HCT116 (cell line): Measurements from ENCODE around the gene PGAP3. TPM values are rescaled to one million over a fixed set of nuclear protein-coding genes. Genes with fewer than 3 reads are reported as not detected.

Source experiments
- ATAC-seq: fragments of 200-7000 bp; cut with Tn5 transposase; 2 replicates; pipeline ENCODE4 v1.9.1; 2020; ENCODE audit warnings: mild to moderate bottlenecking, moderate library complexity
- BruUV-seq: library from RNA; stranded (reverse); fragments of 400-500 nt; replicated peaks from 2 replicates; lab custom pipeline; 2021; lab: Mats Ljungman, UMichigan
- CTCF ChIA-PET: fragments of 300-600 bp; sonication (Branson Sonifier 250); formaldehyde crosslinking; loops from one replicate; lab custom pipeline; 2021; ENCODE audit warnings: antibody characterized with exemption; lab: Charles Lee
- POLR2A ChIA-PET: fragments of 300-600, 350-600 bp; sonication (Branson Sonifier 250); formaldehyde crosslinking; loops from one replicate; lab custom pipeline; 2021; ENCODE audit warnings: antibody characterized with exemption; lab: Charles Lee
- RAD21 ChIA-PET, 2 experiments: fragments of 300-600 bp; sonication (Branson Sonifier 250); formaldehyde crosslinking; loops; one replicate each; lab custom pipeline; 2023; ENCODE audit warnings: low total read pairs in 2 of 2; ENCODE audit not compliant: uncharacterized antibody in 2 of 2, unreplicated experiment in 2 of 2, low non-redundant PET in 1 of 2; lab: Charles Lee
- DNase-seq: peaks from one replicate; pipeline ENCODE4 v3.0.0-alpha.2; 2010; ENCODE audit warnings: low read depth, low spot score
- H2AFZ ChIP-seq: fragments of 200-600 bp; shearing (Covaris generic), sonication (generic); 2 replicates; pipeline ENCODE4 v1.6.1; 2017; ENCODE audit warnings: low read depth, mixed run types, mixed read lengths, antibody characterized with exemption, low read length; ENCODE audit not compliant: poor library complexity, severe bottlenecking
- H3K27ac ChIP-seq: 2 replicates; pipeline ENCODE4 v1.5.1; 2012; ENCODE audit warnings: low read depth, low read length
- H3K27me3 ChIP-seq: fragments of 200-600 bp; sonication (generic); 2 replicates; pipeline ENCODE4 v1.6.1; 2016; ENCODE audit warnings: mixed run types, low read length, mixed read lengths; ENCODE audit not compliant: insufficient read depth
- H3K36me3 ChIP-seq, 2 experiments: fragments of 200-500 bp in 1 of 2; fragments of 200-600 bp in 1 of 2; sonication (Bioruptor generic) in 1 of 2; sonication (generic) in 1 of 2; 2 replicates each; pipeline versions ENCODE4 v1.5.1 to v1.6.1; 2014 to 2016; ENCODE audit warnings: low read length in 2 of 2, inconsistent platforms in 1 of 2, mixed read lengths in 1 of 2, mixed run types in 1 of 2; ENCODE audit not compliant: insufficient read depth in 2 of 2, control insufficient read depth in 1 of 2
- H3K4me1 ChIP-seq, 2 experiments: fragments of 200-600 bp in 1 of 2; sonication (generic) in 1 of 2; 2 replicates each; pipeline versions ENCODE4 v1.5.1 to v1.6.1; 2012 to 2017; ENCODE audit warnings: low read length in 2 of 2, inconsistent platforms in 1 of 2, mild to moderate bottlenecking in 1 of 2, mixed read lengths in 1 of 2, mixed run types in 1 of 2, moderate library complexity in 1 of 2; ENCODE audit not compliant: insufficient read depth in 2 of 2, control insufficient read depth in 1 of 2
- H3K4me2 ChIP-seq: fragments of 200-600 bp; sonication (generic); 2 replicates; pipeline ENCODE4 v1.6.1; 2017; ENCODE audit warnings: mixed run types, low read length, mixed read lengths
- H3K4me3 ChIP-seq, 2 experiments: fragments of 200-600 bp in 1 of 2; sonication (generic) in 1 of 2; replicated peaks in 1 of 2; 2 replicates each; pipeline ENCODE4 v1.5.1; 2011 to 2016; ENCODE audit warnings: low read length in 2 of 2, control low read depth in 1 of 2, low read depth in 1 of 2, mild to moderate bottlenecking in 1 of 2, mixed read lengths in 1 of 2, mixed run types in 1 of 2
- H3K79me2 ChIP-seq: fragments of 200-600 bp; sonication (generic); 2 replicates; pipeline ENCODE4 v1.6.1; 2017; ENCODE audit warnings: mild to moderate bottlenecking, mixed run types, low read length, moderate library complexity, mixed read lengths; ENCODE audit not compliant: insufficient read depth
- H3K9ac ChIP-seq: fragments of 200-600 bp; sonication (generic); 2 replicates; pipeline ENCODE4 v1.6.1; 2016; ENCODE audit warnings: low read length, mixed read lengths
- H3K9me2 ChIP-seq: fragments of 200-600 bp; sonication (generic), shearing (Covaris generic); 2 replicates; pipeline ENCODE4 v1.6.1; 2017; ENCODE audit warnings: mixed run types, mild to moderate bottlenecking, moderate library complexity; ENCODE audit not compliant: insufficient read depth
- H3K9me3 ChIP-seq, 2 experiments: fragments of 200-500 bp in 1 of 2; fragments of 200-600 bp in 1 of 2; sonication (Bioruptor generic) in 1 of 2; sonication (generic) in 1 of 2; 2 replicates each; pipeline ENCODE4 v1.6.1; 2014 to 2017; ENCODE audit warnings: low read length in 2 of 2, mixed read lengths in 2 of 2, inconsistent platforms in 1 of 2, low read depth in 1 of 2, mild to moderate bottlenecking in 1 of 2, mixed run types in 1 of 2, moderate library complexity in 1 of 2; ENCODE audit not compliant: control insufficient read depth in 1 of 2, insufficient read depth in 1 of 2
- H4K20me1 ChIP-seq: fragments of 200-600 bp; sonication (generic), shearing (Covaris generic); 2 replicates; pipeline ENCODE4 v1.6.1; 2017; ENCODE audit warnings: mixed run types, mild to moderate bottlenecking, moderate library complexity; ENCODE audit not compliant: insufficient read depth
- CEBPB ChIP-seq: IDR thresholded peaks from 2 replicates; pipeline ENCODE4 v1.6.1; 2012; ENCODE audit warnings: low read depth
- CTCF ChIP-seq, 3 experiments: fragments of 200-600 bp in 1 of 3; sonication (generic) in 1 of 3; IDR thresholded peaks in 2 of 3; conservative IDR thresholded peaks in 1 of 3; 2 replicates each; pipeline ENCODE4 v1.5.1; 2012 to 2017; ENCODE audit warnings: low read depth in 2 of 3, low read length in 2 of 3, antibody characterized with exemption in 1 of 3, borderline replicate concordance in 1 of 3, control low read depth in 1 of 3, mild to moderate bottlenecking in 1 of 3, mixed read lengths in 1 of 3, mixed run types in 1 of 3, moderate library complexity in 1 of 3; ENCODE audit not compliant: insufficient read depth in 1 of 3
- EGR1 ChIP-seq: IDR thresholded peaks from 2 replicates; pipeline ENCODE4 v1.6.1; 2012; ENCODE audit warnings: low read depth
- ELF1 ChIP-seq: IDR thresholded peaks from 2 replicates; pipeline ENCODE4 v1.6.1; 2012; ENCODE audit warnings: low read depth, borderline replicate concordance
- EZH2phosphoT487 ChIP-seq: fragments of 200-600 bp; IDR thresholded peaks from 2 replicates; pipeline ENCODE4 v1.6.1; 2018; ENCODE audit warnings: antibody characterized with exemption, borderline replicate concordance
- JUND ChIP-seq: IDR thresholded peaks from 2 replicates; pipeline ENCODE4 v1.6.1; 2012
- MAX ChIP-seq: IDR thresholded peaks from 2 replicates; pipeline ENCODE4 v1.6.1; 2012
- POLR2AphosphoS5 ChIP-seq: IDR thresholded peaks from 2 replicates; pipeline ENCODE4 v1.6.1; 2011; ENCODE audit warnings: mild to moderate bottlenecking, low read depth, low read length, moderate library complexity
- SP1 ChIP-seq: IDR thresholded peaks from 2 replicates; pipeline ENCODE4 v1.6.1; 2012; ENCODE audit warnings: low read depth
- SRF ChIP-seq: IDR thresholded peaks from 2 replicates; pipeline ENCODE4 v1.6.1; 2012; ENCODE audit warnings: low read depth
- TCF7L2 ChIP-seq: IDR thresholded peaks from 2 replicates; pipeline ENCODE4 v1.7.0; 2011; ENCODE audit warnings: borderline replicate concordance, inconsistent platforms; ENCODE audit not compliant: insufficient read depth, insufficient read length; ENCODE audit errors: extremely low read depth
- YY1 ChIP-seq: IDR thresholded peaks from 2 replicates; pipeline ENCODE4 v1.6.1; 2011; ENCODE audit warnings: low read length, low read depth, moderate library complexity, mild to moderate bottlenecking; ENCODE audit not compliant: insufficient replicate concordance; ENCODE audit errors: extremely low read depth
- ZBTB33 ChIP-seq: IDR thresholded peaks from 2 replicates; pipeline ENCODE4 v1.6.1; 2011; ENCODE audit warnings: mild to moderate bottlenecking, low read length, moderate library complexity; ENCODE audit not compliant: insufficient replicate concordance; ENCODE audit errors: extremely low read depth
- ZFX ChIP-seq: fragments of 450-650 bp; IDR thresholded peaks from 2 replicates; pipeline ENCODE4 v1.6.1; 2017
- ZNF274 ChIP-seq: fragments of 200-500 bp; sonication (Bioruptor generic); IDR thresholded peaks from 2 replicates; pipeline ENCODE4 v1.6.1; 2014; ENCODE audit warnings: mild to moderate bottlenecking, low read depth, low read length, inconsistent platforms
- intact Hi-C: fragments of 100-400 bp; cut with micrococcal nuclease; formaldehyde crosslinking; loops from 2 replicates; pipeline ENCODE4 v1.10.0; 2022
- total RNA-seq: library from RNA; stranded (reverse); gene quantifications from one replicate; pipeline ENCODE4 v1.2.1, GENCODE V29; 2021; ENCODE audit not compliant: unreplicated experiment

PGAP3 gene
- total RNA-seq, 1 experiment from 2014 or later, result 15.2 TPM

GRCh38 chr17:39659279-39660010 lies 28.4 kb downstream of the PGAP3 start:
- POLR2A ChIA-PET, result no interaction called here
- Histone ChIP-seq H3K4me3 (no peak overlapping the region), H3K27ac (no peak overlapping the region), H3K79me2 (no peaks in the 10 kb centered on the region), H3K9me3 (no peaks in the 10 kb centered on the region), H4K20me1 (no peaks in the 10 kb centered on the region), H3K36me3 (peaks cover 2 to 5% of the 10 kb centered on the region in 2 experiments; a peak in 2 of 4 replicates), H3K4me2 (no peak overlapping the region), H3K9ac (no peak overlapping the region), H3K9me2 (no peaks in the 10 kb centered on the region), H3K4me1 (peaks cover 19 to 23% of the 10 kb centered on the region in 2 experiments), H2AFZ (no peak overlapping the region), H3K27me3 (no peaks in the 10 kb centered on the region)
- no peak for DNase-seq
- RAD21 ChIA-PET, result no interaction called here
- BruUV-seq, result no TSS peak
- no peak for ATAC-seq
- CTCF ChIA-PET, result no interaction called here
- no peak for TF ChIP-seq SP1
- TF ChIP-seq POLR2AphosphoS5, result no peak
- TF ChIP-seq CTCF (IDR thresholded peaks at IDR 0.05 in 2 of 3, conservative IDR thresholded peaks at IDR 0.05 in 1 of 3; ENCODE audit: borderline replicate concordance in 1 of 3, insufficient read depth in 1 of 3, low read depth in 2 of 3, low read length in 2 of 3), result no peak
- no peak for TF ChIP-seq MAX
- TF ChIP-seq CEBPB, result no peak
- no peak for TF ChIP-seq EGR1
- TF ChIP-seq SRF, result no peak
- no peak for TF ChIP-seq JUND
- no peak for TF ChIP-seq TCF7L2
- no peak for TF ChIP-seq ZNF274
- no peak for TF ChIP-seq ELF1
- TF ChIP-seq YY1, result no peak
- TF ChIP-seq ZFX, result no peak
- TF ChIP-seq EZH2phosphoT487, result no peak
- no peak for TF ChIP-seq ZBTB33
- intact Hi-C loops, result no loop called here
